ENCODE data around the gene MLH1. TPM values are rescaled to one million over a fixed set of nuclear protein-coding genes. Genes with fewer than 3 reads are reported as not detected.

Gene MLH1
- total RNA-seq, 2 experiments from 2014 or later, result 18.9 to 23.8 TPM

DNA sequence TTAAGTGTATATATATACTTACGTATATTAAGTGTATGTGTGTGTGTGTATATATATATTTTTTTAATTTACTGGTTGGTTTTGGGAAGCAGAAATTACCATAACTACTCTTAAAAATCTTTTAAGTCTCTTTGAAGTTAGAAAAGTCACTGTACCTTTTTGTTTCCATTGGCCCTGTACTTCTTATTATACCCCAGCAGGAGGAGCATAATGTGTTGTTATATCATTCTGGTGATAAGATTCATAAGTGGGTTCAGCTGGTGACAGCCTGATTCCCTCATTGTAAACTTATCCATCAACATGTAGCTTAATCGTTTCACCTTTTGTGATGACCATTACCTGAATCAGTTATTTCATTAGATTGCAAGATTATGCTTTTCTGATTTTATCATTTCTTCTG lies 30.8 kb downstream of the MLH1 start:
- Histone ChIP-seq H3K9me3 (ENCODE audit: control insufficient read depth in 1 of 2, insufficient read depth in 1 of 2, low read length in 2 of 2) (no peaks in the 10 kb centered on the region), H3K27ac (ENCODE audit: low read depth in 1 of 2, low read length in 2 of 2) (no peak overlapping the region), H3K36me3 (ENCODE audit: insufficient read depth, low read length) (peaks cover 80% of the 10 kb centered on the region), H3K4me3 (ENCODE audit: low read length) (no peak overlapping the region), H3K4me1 (ENCODE audit: insufficient read depth, low read length) (no peaks in the 10 kb centered on the region), H3K27me3 (ENCODE audit: control insufficient read depth in 1 of 2, insufficient read depth in 2 of 2, low read length in 2 of 2) (no peaks in the 10 kb centered on the region)
- ChIA-PET POLR2A (interaction anchor here (1.1 kb wide), 2 partner anchors 17 to 36 kb away, joined by 3 to 4 read pairs; no protein-coding TSS in a partner anchor), CTCF (interaction anchor here (0.6 kb wide), 1 partner anchor 170 kb away, joined by 5 read pairs; no protein-coding TSS in a partner anchor)
- ATAC-seq (ENCODE audit: poor library complexity) (peak; percentile 46), DNase-seq (peak in 3 of 14 experiments; percentile 13 to 16 (median 14))
- Mint-ChIP-seq H3K36me3 (ENCODE audit: low read depth) (peaks cover 99% of the 10 kb centered on the region), H3K9me3 (no peaks in the 10 kb centered on the region), H3K27me3 (no peaks in the 10 kb centered on the region), H3K4me1 (ENCODE audit: low read depth) (no peaks in the 10 kb centered on the region), H3K27ac (no peak overlapping the region), H3K4me3 (no peak overlapping the region)
- TF ChIP-seq, protein P1, sequence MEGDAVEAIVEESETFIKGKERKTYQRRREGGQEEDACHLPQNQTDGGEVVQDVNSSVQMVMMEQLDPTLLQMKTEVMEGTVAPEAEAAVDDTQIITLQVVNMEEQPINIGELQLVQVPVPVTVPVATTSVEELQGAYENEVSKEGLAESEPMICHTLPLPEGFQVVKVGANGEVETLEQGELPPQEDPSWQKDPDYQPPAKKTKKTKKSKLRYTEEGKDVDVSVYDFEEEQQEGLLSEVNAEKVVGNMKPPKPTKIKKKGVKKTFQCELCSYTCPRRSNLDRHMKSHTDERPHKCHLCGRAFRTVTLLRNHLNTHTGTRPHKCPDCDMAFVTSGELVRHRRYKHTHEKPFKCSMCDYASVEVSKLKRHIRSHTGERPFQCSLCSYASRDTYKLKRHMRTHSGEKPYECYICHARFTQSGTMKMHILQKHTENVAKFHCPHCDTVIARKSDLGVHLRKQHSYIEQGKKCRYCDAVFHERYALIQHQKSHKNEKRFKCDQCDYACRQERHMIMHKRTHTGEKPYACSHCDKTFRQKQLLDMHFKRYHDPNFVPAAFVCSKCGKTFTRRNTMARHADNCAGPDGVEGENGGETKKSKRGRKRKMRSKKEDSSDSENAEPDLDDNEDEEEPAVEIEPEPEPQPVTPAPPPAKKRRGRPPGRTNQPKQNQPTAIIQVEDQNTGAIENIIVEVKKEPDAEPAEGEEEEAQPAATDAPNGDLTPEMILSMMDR (IDR thresholded peaks at IDR 0.05), result no peak
- intact Hi-C loops (cut with DNase I, micrococcal nuclease), result loop anchor here in 1 of 2 experiments (1.0 kb wide), 1 partner anchor 189 kb away; no protein-coding TSS in a partner anchor

DNA sequence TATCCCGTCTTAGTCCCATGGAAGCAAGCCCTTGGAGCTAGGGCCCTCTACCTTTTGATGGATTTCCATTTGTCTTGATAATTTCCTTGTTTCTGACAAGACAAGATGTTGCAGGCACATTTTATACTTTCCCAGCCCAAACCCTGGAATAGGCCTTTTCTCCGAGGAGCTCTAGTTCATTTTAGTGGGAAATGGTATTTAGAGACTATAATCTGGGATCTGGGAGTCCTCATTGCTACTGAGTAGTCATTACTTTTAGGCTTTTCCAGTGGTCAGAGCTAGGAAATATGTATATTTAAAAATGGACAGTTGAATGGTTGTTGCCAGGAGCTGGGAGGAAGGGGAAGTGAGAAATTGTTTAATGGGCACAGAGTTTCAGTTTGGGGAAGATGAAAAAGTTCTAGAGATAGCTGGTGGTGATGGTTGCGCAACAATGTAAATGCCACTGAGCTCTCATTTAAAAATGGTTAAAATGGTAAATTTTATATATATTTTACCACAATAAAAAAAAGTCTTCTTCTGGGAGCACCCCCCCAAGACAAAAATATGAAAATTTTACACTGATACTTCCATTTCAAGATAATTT lies 31.6 kb downstream of the MLH1 start:
- Mint-ChIP-seq H3K4me3 (no peak overlapping the region), H3K27ac (no peak overlapping the region), H3K9me3 (no peaks in the 10 kb centered on the region), H3K27me3 (no peaks in the 10 kb centered on the region), H3K4me1 (ENCODE audit: low read depth) (no peaks in the 10 kb centered on the region), H3K36me3 (ENCODE audit: low read depth) (peaks cover 98% of the 10 kb centered on the region)
- Histone ChIP-seq H3K4me1 (ENCODE audit: insufficient read depth, low read length) (no peaks in the 10 kb centered on the region), H3K27ac (ENCODE audit: low read depth in 1 of 2, low read length in 2 of 2) (no peak overlapping the region), H3K9me3 (ENCODE audit: control insufficient read depth in 1 of 2, insufficient read depth in 1 of 2, low read length in 2 of 2) (no peaks in the 10 kb centered on the region), H3K27me3 (ENCODE audit: control insufficient read depth in 1 of 2, insufficient read depth in 2 of 2, low read length in 2 of 2) (no peaks in the 10 kb centered on the region), H3K4me3 (ENCODE audit: low read length) (no peak overlapping the region), H3K36me3 (ENCODE audit: insufficient read depth, low read length) (peaks cover 80% of the 10 kb centered on the region)
- intact Hi-C loops (cut with DNase I, micrococcal nuclease), result loop anchor here (1.0 to 5.0 kb wide), 2 partner anchors 187 to 188 kb away; no protein-coding TSS in a partner anchor
- ChIA-PET CTCF (interaction anchor here (1.5 kb wide), 1 partner anchor 10 kb away, joined by 4 read pairs; no protein-coding TSS in a partner anchor), POLR2A (interaction anchor here (1.1 kb wide), 2 partner anchors 17 to 35 kb away, joined by 3 to 4 read pairs; no protein-coding TSS in a partner anchor)
- DNase-seq (peak in 3 of 14 experiments; percentile 7 to 43 (median 43)), ATAC-seq (ENCODE audit: poor library complexity) (no peak)
- TF ChIP-seq, protein P1 (IDR thresholded peaks at IDR 0.05), result no peak

DNA sequence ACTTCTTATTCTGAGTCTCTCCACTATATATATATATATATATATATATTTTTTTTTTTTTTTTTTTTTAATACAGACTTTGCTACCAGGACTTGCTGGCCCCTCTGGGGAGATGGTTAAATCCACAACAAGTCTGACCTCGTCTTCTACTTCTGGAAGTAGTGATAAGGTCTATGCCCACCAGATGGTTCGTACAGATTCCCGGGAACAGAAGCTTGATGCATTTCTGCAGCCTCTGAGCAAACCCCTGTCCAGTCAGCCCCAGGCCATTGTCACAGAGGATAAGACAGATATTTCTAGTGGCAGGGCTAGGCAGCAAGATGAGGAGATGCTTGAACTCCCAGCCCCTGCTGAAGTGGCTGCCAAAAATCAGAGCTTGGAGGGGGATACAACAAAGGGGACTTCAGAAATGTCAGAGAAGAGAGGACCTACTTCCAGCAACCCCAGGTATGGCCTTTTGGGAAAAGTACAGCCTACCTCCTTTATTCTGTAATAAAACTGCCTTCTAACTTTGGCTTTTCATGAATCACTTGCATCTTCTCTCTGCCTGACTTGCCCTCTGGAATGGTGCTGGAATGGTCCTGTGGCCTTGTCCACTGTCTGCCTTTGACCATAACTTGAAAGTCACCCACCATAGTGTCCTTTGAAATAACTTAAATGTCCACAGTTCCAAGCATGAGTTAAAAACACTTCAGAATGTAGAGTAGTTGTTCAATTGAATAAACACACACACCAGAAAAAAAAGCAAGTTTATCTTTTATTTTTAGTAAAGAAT lies 32.4 kb downstream of the MLH1 start:
- Histone ChIP-seq H3K36me3 (ENCODE audit: insufficient read depth, low read length) (peaks cover 78% of the 10 kb centered on the region), H3K4me3 (ENCODE audit: low read length) (no peak overlapping the region), H3K4me1 (ENCODE audit: insufficient read depth, low read length) (no peaks in the 10 kb centered on the region), H3K27me3 (ENCODE audit: control insufficient read depth in 1 of 2, insufficient read depth in 2 of 2, low read length in 2 of 2) (no peaks in the 10 kb centered on the region), H3K9me3 (ENCODE audit: control insufficient read depth in 1 of 2, insufficient read depth in 1 of 2, low read length in 2 of 2) (no peaks in the 10 kb centered on the region), H3K27ac (ENCODE audit: low read depth in 1 of 2, low read length in 2 of 2) (no peak overlapping the region)
- ChIA-PET POLR2A (no interaction called here), CTCF (interaction anchor here (1.5 kb wide), 1 partner anchor 11 kb away, joined by 4 read pairs; no protein-coding TSS in a partner anchor)
- Mint-ChIP-seq H3K9me3 (no peaks in the 10 kb centered on the region), H3K27ac (no peak overlapping the region), H3K27me3 (no peaks in the 10 kb centered on the region), H3K4me1 (ENCODE audit: low read depth) (no peaks in the 10 kb centered on the region), H3K4me3 (no peak overlapping the region), H3K36me3 (ENCODE audit: low read depth) (peaks cover 98% of the 10 kb centered on the region)
- TF ChIP-seq, protein P1 (IDR thresholded peaks at IDR 0.05), result no peak
- intact Hi-C loops (cut with DNase I, micrococcal nuclease), result loop anchor here in 1 of 2 experiments (5.0 kb wide), 1 partner anchor 187 kb away; no protein-coding TSS in a partner anchor
- ATAC-seq (ENCODE audit: poor library complexity) (no peak), DNase-seq (no peak)

Data from CD4-positive, alpha-beta T cell (primary cell).